Heart left ventricle (tissue), 13 donors: ENCODE data around the gene CYTH4.

Experiments
- POLR2A ChIP-seq, 2 donors: fragments of 450-650 bp; IDR thresholded peaks; one replicate each; pipeline ENCODE4 v1.6.1; 2017; ENCODE audit warnings: antibody characterized with exemption in 2 of 2, mild to moderate bottlenecking in 2 of 2, moderate library complexity in 2 of 2
- TF ChIP-seq, protein P1 (sequence below), 12 donors: fragments of 200-600 bp; sonication (generic) in 4 of 12; IDR thresholded peaks; one replicate each; pipeline versions ENCODE4 v1.5.0 to v1.8.0; 2018 to 2022; ENCODE audit warnings: antibody characterized with exemption in 12 of 12, mild to moderate bottlenecking in 5 of 12
- donor health status: ischemic (EF 13 %, LVEDD 7.1; RV severe dilation, severe dysfunction).
- donor health status: DM: no; HTN: yes; CAD: no.
- donor health status: DM: no; HTN: no; CAD: no.
- donor health status: ischemic (EF 25% LVEDD 6.9; RV normal size, moderate dysfunction).
- donor health status: ischemic (EF 25% LVEDD 5.7; RV mildly dilated, moderate dysfunction).
- donor health status: ischemic (EF 35%, LVEDD 5.7; RV mildly dilated, moderate dysfunction).
- donor health status: nonischemic (EF 11% LVEDD 7.7; RV severe dilation, severe dysfunction).
- donor health status: DM: yes; HTN: yes; CAD: no.
- donor health status: PGD.
- donor health status: ischemic (EF 29% LVEDD 5.4; RV normal size, mild dysfunction).
- donor health status: nonischemic (EF 23%, LVEDD 6.1; RV moderate dilation, normal function).

GRCh38 chr22:37295946-37296345 is 13.6 kb downstream of the CYTH4 start:
- TF ChIP-seq POLR2A (IDR thresholded peaks at IDR 0.05) = no peak
- TF ChIP-seq, protein P1, sequence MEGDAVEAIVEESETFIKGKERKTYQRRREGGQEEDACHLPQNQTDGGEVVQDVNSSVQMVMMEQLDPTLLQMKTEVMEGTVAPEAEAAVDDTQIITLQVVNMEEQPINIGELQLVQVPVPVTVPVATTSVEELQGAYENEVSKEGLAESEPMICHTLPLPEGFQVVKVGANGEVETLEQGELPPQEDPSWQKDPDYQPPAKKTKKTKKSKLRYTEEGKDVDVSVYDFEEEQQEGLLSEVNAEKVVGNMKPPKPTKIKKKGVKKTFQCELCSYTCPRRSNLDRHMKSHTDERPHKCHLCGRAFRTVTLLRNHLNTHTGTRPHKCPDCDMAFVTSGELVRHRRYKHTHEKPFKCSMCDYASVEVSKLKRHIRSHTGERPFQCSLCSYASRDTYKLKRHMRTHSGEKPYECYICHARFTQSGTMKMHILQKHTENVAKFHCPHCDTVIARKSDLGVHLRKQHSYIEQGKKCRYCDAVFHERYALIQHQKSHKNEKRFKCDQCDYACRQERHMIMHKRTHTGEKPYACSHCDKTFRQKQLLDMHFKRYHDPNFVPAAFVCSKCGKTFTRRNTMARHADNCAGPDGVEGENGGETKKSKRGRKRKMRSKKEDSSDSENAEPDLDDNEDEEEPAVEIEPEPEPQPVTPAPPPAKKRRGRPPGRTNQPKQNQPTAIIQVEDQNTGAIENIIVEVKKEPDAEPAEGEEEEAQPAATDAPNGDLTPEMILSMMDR (IDR thresholded peaks at IDR 0.05) = no peak
